ENCODE results near the gene NUCKS1. TPM values are rescaled to one million over a fixed set of nuclear protein-coding genes. Genes with fewer than 3 reads are reported as not detected.

NUCKS1 gene
- total RNA-seq, 1 experiment from 2014 or later: 427 TPM

DNA sequence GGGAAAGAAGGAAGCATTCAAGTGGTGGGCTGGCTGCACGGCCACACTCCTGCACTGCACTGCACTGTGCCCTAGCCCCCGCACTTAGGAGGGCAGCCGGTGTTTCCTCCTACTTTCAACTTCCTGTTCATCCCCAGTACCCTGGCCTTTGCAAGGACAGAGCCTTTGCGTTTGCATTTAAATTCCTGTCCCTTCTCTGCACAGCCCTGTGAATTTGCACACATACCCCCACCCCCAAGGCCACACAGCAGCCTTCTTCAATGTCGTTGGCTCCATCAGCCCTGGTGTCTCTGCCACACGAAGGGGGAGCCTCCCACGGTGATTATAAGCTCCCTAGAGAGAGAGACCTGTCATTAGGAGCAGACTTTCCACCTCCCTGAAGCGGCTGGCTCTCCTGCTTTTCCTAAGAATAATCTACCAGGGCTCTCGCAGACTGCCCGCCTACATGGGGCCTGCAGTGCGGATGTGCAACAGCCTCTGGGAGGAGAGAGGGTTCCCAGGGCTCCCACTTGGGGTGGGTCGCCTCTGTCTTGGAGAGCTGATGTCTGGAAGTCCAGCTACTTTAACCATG lies 56.5 kb downstream of the NUCKS1 start:
- Histone ChIP-seq H3K79me1 (ENCODE audit: insufficient read depth, low read depth, low read length, poor library complexity, severe bottlenecking) (no peaks in the 10 kb centered on the region), H3K9ac (ENCODE audit: extremely low read depth, insufficient read length, low read length) (no peak overlapping the region), H4K5ac (ENCODE audit: insufficient read length, low read depth, low read length) (no peak overlapping the region), H2AK5ac (ENCODE audit: insufficient read length, low read length) (no peak overlapping the region), H3K27me3 (ENCODE audit: insufficient read depth, low read length) (no peaks in the 10 kb centered on the region), H3K4me2 (ENCODE audit: insufficient read depth, insufficient read length, low read length) (no peak overlapping the region), H2AFZ (ENCODE audit: low read length) (no peak overlapping the region), H3K56ac (ENCODE audit: insufficient read length, low read depth, low read length) (no peak overlapping the region), H2BK120ac (ENCODE audit: low read depth, low read length, poor library complexity, severe bottlenecking) (no peak overlapping the region), H2BK5ac (ENCODE audit: insufficient read length, low read length) (no peak overlapping the region), H3K4ac (ENCODE audit: low read depth, low read length) (no peak overlapping the region), H3T11ph (ENCODE audit: low read length) (no peak overlapping the region), H4K20me1 (ENCODE audit: control insufficient read depth, insufficient read depth, insufficient read length) (no peaks in the 10 kb centered on the region), H2BK15ac (ENCODE audit: low read depth, low read length) (no peak overlapping the region), H3K79me2 (ENCODE audit: insufficient read depth, low read length) (no peaks in the 10 kb centered on the region), H2BK12ac (ENCODE audit: insufficient read length, low read depth, low read length) (no peak overlapping the region), H3K9me3 (ENCODE audit: control insufficient read depth, low read depth, low read length) (no peaks in the 10 kb centered on the region), H2BK20ac (ENCODE audit: low read depth, low read length, poor library complexity, severe bottlenecking) (no peak overlapping the region), H3K4me1 (ENCODE audit: insufficient read depth, low read length) (peaks cover 5% of the 10 kb centered on the region), H3K23ac (ENCODE audit: insufficient read length, low read depth, low read length) (no peak overlapping the region), H3K23me2 (ENCODE audit: insufficient read length, low read depth, low read length, poor library complexity, severe bottlenecking) (no peaks in the 10 kb centered on the region), H3K14ac (ENCODE audit: insufficient read depth, low read length) (no peak overlapping the region), H4K91ac (ENCODE audit: insufficient read length, low read depth, low read length) (no peak overlapping the region), H3K27ac (ENCODE audit: insufficient read length, low read depth, low read length) (no peak overlapping the region), H4K8ac (replicated peaks; ENCODE audit: insufficient read length, low read depth, low read length) (no peak overlapping the region), H3K18ac (ENCODE audit: insufficient read length, low read depth, low read length) (no peak overlapping the region)
- Mint-ChIP-seq H3K27me3 (ENCODE audit: low read depth) (peaks cover 4% of the 10 kb centered on the region), H3K27ac (peak overlapping the region in 2 of 3 experiments; percentile 77 to 78; a peak in 2 of 7 replicates), H3K36me3 (ENCODE audit: insufficient read depth in 1 of 3, low read depth in 3 of 3) (no peaks in the 10 kb centered on the region), H3K4me3 (no peak overlapping the region; a peak in 1 of 5 replicates), H3K4me1 (peaks cover 28 to 34% of the 10 kb centered on the region in 2 experiments), H3K9me3 (no peaks in the 10 kb centered on the region)
- DNase-seq: no peak
- TF ChIP-seq, protein P1, sequence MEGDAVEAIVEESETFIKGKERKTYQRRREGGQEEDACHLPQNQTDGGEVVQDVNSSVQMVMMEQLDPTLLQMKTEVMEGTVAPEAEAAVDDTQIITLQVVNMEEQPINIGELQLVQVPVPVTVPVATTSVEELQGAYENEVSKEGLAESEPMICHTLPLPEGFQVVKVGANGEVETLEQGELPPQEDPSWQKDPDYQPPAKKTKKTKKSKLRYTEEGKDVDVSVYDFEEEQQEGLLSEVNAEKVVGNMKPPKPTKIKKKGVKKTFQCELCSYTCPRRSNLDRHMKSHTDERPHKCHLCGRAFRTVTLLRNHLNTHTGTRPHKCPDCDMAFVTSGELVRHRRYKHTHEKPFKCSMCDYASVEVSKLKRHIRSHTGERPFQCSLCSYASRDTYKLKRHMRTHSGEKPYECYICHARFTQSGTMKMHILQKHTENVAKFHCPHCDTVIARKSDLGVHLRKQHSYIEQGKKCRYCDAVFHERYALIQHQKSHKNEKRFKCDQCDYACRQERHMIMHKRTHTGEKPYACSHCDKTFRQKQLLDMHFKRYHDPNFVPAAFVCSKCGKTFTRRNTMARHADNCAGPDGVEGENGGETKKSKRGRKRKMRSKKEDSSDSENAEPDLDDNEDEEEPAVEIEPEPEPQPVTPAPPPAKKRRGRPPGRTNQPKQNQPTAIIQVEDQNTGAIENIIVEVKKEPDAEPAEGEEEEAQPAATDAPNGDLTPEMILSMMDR (conservative IDR thresholded peaks at IDR 0.05): no peak
- no CpG with 5 or more reads among the region's 12 CpGs for WGBS (ENCODE audit: extremely low coverage, insufficient read length, low lambda C conversion rate)

Data from H9 (cell line).